ENCODE data around the gene USP10. TPM values are rescaled to one million over a fixed set of nuclear protein-coding genes. Genes with fewer than 3 reads are reported as not detected.
A peak's percentile ranks its signal among the peaks of the same experiment; 100 is the strongest.

The USP10 gene
- total RNA-seq, 1 experiment from 2014 or later: 203 TPM

DNA sequence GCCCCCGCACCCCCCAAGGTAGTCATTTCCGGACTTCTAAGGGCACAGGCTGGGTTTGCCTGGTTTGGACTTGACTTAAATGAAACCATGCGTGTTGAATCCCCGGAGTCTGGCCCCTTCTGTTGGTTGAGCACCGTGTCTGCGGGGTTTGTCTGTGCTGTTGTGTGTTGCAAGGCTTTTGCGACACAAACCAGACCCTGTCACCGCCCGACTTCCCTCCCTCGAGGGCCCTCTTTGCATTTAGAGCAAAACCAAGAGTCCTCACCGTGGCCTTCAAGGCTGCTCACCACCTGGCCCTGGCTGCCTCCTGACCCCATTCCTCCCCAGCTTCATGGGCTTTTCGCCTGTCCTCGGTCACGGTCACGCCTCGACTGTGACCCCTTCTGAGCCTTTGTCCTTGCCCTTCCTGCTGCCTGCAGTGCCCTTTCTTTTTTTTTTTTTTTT lies 127.4 kb downstream of the USP10 start:
- Histone ChIP-seq H2BK5ac (ENCODE audit: insufficient read length, low read length) (no peak overlapping the region), H3K18ac (ENCODE audit: insufficient read length, low read depth, low read length) (peak overlapping the region; percentile 25), H2AFZ (ENCODE audit: low read length) (no peak overlapping the region), H3K4ac (ENCODE audit: low read depth, low read length) (no peak overlapping the region), H2BK12ac (ENCODE audit: insufficient read length, low read depth, low read length) (no peak overlapping the region), H4K20me1 (ENCODE audit: control insufficient read depth, insufficient read depth, insufficient read length) (no peaks in the 10 kb centered on the region), H3K79me1 (ENCODE audit: insufficient read depth, low read depth, low read length, poor library complexity, severe bottlenecking) (no peaks in the 10 kb centered on the region), H2BK20ac (ENCODE audit: low read depth, low read length, poor library complexity, severe bottlenecking) (no peak overlapping the region), H2AK5ac (ENCODE audit: insufficient read length, low read length) (no peak overlapping the region), H3K9me3 (ENCODE audit: control insufficient read depth, low read depth, low read length) (no peaks in the 10 kb centered on the region), H3K23ac (ENCODE audit: insufficient read length, low read depth, low read length) (no peak overlapping the region), H3K56ac (ENCODE audit: insufficient read length, low read depth, low read length) (no peak overlapping the region), H4K91ac (ENCODE audit: insufficient read length, low read depth, low read length) (no peak overlapping the region), H3T11ph (ENCODE audit: low read length) (no peak overlapping the region), H3K4me2 (ENCODE audit: insufficient read depth, insufficient read length, low read length) (no peak overlapping the region), H4K8ac (replicated peaks; ENCODE audit: insufficient read length, low read depth, low read length) (no peak overlapping the region), H3K9ac (ENCODE audit: extremely low read depth, insufficient read length, low read length) (no peak overlapping the region), H3K14ac (ENCODE audit: insufficient read depth, low read length) (no peak overlapping the region), H3K23me2 (ENCODE audit: insufficient read length, low read depth, low read length, poor library complexity, severe bottlenecking) (no peaks in the 10 kb centered on the region), H3K27ac (ENCODE audit: insufficient read length, low read depth, low read length) (no peak overlapping the region), H2BK15ac (ENCODE audit: low read depth, low read length) (no peak overlapping the region), H3K79me2 (ENCODE audit: insufficient read depth, low read length) (no peaks in the 10 kb centered on the region), H4K5ac (ENCODE audit: insufficient read length, low read depth, low read length) (no peak overlapping the region), H2BK120ac (ENCODE audit: low read depth, low read length, poor library complexity, severe bottlenecking) (no peak overlapping the region), H3K4me1 (ENCODE audit: insufficient read depth, low read length) (no peaks in the 10 kb centered on the region), H3K27me3 (ENCODE audit: insufficient read depth, low read length) (no peaks in the 10 kb centered on the region)
- no CpG with 5 or more reads among the region's 16 CpGs for WGBS (ENCODE audit: extremely low coverage, insufficient read length, low lambda C conversion rate)
- H3K36me3 Mint-ChIP-seq (ENCODE audit: insufficient read depth in 1 of 3, low read depth in 3 of 3): no peaks in the 10 kb centered on the region
- no peaks in the 10 kb centered on the region; a peak in 1 of 5 replicates for H3K9me3 Mint-ChIP-seq
- H3K4me3 Mint-ChIP-seq: peak overlapping the region in 1 of 2 experiments; percentile 35; a peak in 1 of 5 replicates
- H3K27me3 Mint-ChIP-seq (ENCODE audit: low read depth): peaks cover 26% of the 10 kb centered on the region
- H3K27ac Mint-ChIP-seq: peak overlapping the region in 1 of 3 experiments; percentile 81; a peak in 1 of 7 replicates
- TF ChIP-seq, protein P1, sequence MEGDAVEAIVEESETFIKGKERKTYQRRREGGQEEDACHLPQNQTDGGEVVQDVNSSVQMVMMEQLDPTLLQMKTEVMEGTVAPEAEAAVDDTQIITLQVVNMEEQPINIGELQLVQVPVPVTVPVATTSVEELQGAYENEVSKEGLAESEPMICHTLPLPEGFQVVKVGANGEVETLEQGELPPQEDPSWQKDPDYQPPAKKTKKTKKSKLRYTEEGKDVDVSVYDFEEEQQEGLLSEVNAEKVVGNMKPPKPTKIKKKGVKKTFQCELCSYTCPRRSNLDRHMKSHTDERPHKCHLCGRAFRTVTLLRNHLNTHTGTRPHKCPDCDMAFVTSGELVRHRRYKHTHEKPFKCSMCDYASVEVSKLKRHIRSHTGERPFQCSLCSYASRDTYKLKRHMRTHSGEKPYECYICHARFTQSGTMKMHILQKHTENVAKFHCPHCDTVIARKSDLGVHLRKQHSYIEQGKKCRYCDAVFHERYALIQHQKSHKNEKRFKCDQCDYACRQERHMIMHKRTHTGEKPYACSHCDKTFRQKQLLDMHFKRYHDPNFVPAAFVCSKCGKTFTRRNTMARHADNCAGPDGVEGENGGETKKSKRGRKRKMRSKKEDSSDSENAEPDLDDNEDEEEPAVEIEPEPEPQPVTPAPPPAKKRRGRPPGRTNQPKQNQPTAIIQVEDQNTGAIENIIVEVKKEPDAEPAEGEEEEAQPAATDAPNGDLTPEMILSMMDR (conservative IDR thresholded peaks at IDR 0.05): no peak
- DNase-seq: no peak
- peaks cover 9 to 11% of the 10 kb centered on the region in 2 experiments for H3K4me1 Mint-ChIP-seq

Measured in H9 (cell line).